ENCODE results near the gene HAUS3.

Gene HAUS3

GRCh38 chr4:2262145-2262943 is 20.4 kb upstream of the HAUS3 start:
- DNase-seq (peak; percentile 96), ATAC-seq (peak; percentile 96)

- DNase-seq, result no peak
- no peak for ATAC-seq
Measured at GRCh38 chr4:2261853-2262144, 19.9 kb upstream of the HAUS3 start, which contains the start of gene MXD4. Gene MXD4, minus strand, starts transcription at chr4:2262109. Its CDS starts 129 bp downstream, at chr4:2261980.

GRCh38 chr4:2261110-2261852 is 19.4 kb upstream of the HAUS3 start:
- DNase-seq (peak; percentile 67), ATAC-seq (peak; percentile 4)

DNA sequence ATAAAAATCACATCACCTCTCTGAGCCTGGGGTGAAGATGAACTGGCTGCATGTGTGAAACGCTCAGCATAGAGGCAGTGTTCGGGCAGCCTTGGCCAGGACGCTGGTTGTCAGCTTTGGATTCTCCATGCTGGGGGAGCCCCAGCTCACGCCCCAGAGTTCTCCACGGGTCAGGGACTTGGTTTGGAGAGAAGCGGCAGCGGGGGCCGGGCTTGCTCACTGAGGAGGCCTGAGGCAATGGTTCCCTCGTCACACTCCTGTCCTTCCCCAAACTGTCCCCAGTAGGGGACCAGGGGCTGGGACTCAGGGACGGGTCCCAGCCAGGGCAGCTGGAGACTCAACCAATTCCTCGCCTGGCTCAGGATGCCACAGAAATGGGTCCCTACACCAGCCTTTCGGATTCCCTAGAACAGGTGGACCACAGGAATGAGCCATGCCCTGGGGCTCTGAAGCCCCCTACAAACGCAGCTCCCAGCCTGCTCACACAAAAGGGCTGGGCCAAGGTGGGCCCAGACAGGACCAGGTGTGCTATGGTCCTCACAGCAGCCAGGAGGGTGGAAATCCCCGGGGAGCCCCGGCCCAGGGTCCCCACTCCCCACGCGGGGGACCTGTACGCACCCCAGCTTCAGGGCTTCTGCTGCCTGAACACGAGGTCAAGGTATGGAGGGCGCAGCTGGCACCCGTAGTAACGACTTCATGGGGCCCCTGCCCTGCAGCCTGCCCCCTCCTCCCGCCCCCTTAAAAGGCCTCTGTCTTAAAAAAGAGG is 18.6 kb upstream of the HAUS3 start:
- ATAC-seq (no peak), DNase-seq (no peak)

- no peak for ATAC-seq
Measured at GRCh38 chr4:2259541-2260343, 17.8 kb upstream of the HAUS3 start.

GRCh38 chr4:2259036-2259540 is 17.2 kb upstream of the HAUS3 start:
- ATAC-seq (no peak), DNase-seq (no peak)

More at GRCh38 chr4:2259541-2260343, 17.8 kb upstream of the HAUS3 start:
- DNase-seq, result no peak

- ATAC-seq (no peak), DNase-seq (no peak)
Measured at GRCh38 chr4:2258091-2259035, 16.4 kb upstream of the HAUS3 start.

- ATAC-seq, result no peak
- DNase-seq, result peak; percentile 2
Measured at GRCh38 chr4:2257361-2258081, 15.6 kb upstream of the HAUS3 start.

- DNase-seq (peak; percentile 1), ATAC-seq (no peak)
Measured at GRCh38 chr4:2256781-2257191, 14.9 kb upstream of the HAUS3 start.

- DNase-seq, result peak; percentile 3
- no peak for ATAC-seq
Measured at GRCh38 chr4:2256156-2256731, 14.3 kb upstream of the HAUS3 start.

- no peak for ATAC-seq
- DNase-seq, result peak; percentile 2
Measured at GRCh38 chr4:2255501-2256155, 13.7 kb upstream of the HAUS3 start.

GRCh38 chr4:2254665-2255500 is 13.0 kb upstream of the HAUS3 start:
- ATAC-seq (no peak), DNase-seq (peak; percentile 1)

DNA sequence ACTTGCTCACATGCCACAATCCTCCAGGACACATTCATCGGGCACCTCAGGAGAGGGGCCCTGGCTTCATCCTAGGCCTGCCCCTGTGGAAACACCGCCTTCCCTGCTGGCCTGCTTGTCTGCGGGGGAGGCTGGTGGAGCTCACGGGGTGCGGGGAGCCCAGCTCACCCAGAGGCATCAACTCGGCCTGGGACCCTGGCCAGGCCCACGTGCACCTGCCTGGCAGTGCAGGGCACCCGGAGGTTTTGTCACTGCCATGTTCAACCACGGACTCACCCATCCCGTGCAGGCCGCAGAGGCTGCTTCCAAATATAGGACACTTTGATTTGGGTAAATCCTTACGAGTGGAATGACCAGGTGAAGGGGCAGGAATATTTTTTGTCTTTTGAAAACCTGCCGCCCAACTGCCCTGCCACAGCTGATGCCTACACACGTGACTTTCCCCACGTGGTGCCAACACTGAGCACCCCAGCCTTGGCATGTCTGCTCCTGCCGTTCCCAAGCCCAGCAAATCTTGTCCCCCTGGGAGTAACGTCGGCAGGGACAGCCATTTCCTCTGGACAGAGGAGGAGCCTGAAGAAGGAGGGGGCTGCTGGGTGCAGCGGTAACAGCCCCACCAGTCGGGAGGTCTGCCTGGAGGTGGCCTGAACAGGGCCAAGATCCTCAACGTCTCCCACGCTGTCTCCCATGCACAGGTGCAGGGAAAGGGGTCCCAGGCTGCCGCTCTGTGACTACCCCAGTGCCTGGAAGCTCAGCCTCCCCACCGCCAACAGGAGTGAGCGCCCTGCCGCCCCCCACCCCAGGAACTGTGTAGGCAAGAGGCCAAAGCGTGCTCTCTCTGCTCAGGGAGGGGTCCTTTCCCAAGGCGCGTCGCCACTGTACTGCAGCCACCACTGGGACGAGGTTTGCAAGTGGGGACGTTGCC is 11.5 kb upstream of the HAUS3 start:
- DNase-seq (peak; percentile 1), ATAC-seq (no peak)

- DNase-seq (peak; percentile 1), ATAC-seq (no peak)
Measured at GRCh38 chr4:2252530-2253091, 10.7 kb upstream of the HAUS3 start.

- peak; percentile 1 for DNase-seq
- no peak for ATAC-seq
Measured at GRCh38 chr4:2251795-2252529, 10.0 kb upstream of the HAUS3 start.

Data from stimulated activated naive CD8-positive, alpha-beta T cell treated with anti-CD3 and anti-CD28 coated beads, Interleukin-15, Interleukin-2, amounts not matched to agents 100 U/mL and 50 U/mL, for 24 hours (primary cell).